ENCODE results near the gene CDC42EP3. TPM values are rescaled to one million over a fixed set of nuclear protein-coding genes. Genes with fewer than 3 reads are reported as not detected.
A peak's percentile ranks its signal among the peaks of the same experiment; 100 is the strongest.

The CDC42EP3 gene
- total RNA-seq, 5 donors from 2014 or later (not counting 1 experiment from before 2014, with no cell fraction given): 30.0 to 60.3 (median 37.6) TPM

- POLR2A ChIA-PET: interaction anchor here (0.5 to 0.6 kb wide), 3 partner anchors 136 to 877 kb away, joined by 3 to 4 read pairs (median 4); partner anchors contain the start of gene STRN (in 1 of the 2)
- Mint-ChIP-seq H3K27ac (peak overlapping the region; percentile 94), H3K4me3 (peak overlapping the region; percentile 94 to 98 (median 97)), H3K9me3 (no peaks in the 10 kb centered on the region), H3K4me1 (peaks cover 58 to 63% (median 62%) of the 10 kb centered on the region in 3 donors), H3K36me3 (peaks cover 3% of the 10 kb centered on the region), H3K27me3 (no peaks in the 10 kb centered on the region)
- Histone ChIP-seq H3K4me3 (ENCODE audit: control insufficient read depth in 1 of 2, extremely low read depth in 1 of 2, low read length in 1 of 2) (peak overlapping the region; percentile 95), H3K4me1 (ENCODE audit: control insufficient read depth in 1 of 2, extremely low read depth in 1 of 2, insufficient read depth in 2 of 2, low read length in 2 of 2) (peaks cover 12 to 36% of the 10 kb centered on the region in 2 experiments), H3K27me3 (replicated peaks in 1 of 2; ENCODE audit: control insufficient read depth in 2 of 2, extremely low read depth in 1 of 2, insufficient read depth in 2 of 2, low read length in 1 of 2) (no peaks in the 10 kb centered on the region), H3K36me3 (ENCODE audit: control insufficient read depth in 2 of 2, extremely low read depth in 1 of 2, insufficient read depth in 1 of 2, low read length in 1 of 2) (peaks cover 0 to 3% of the 10 kb centered on the region in 2 donors), H3K27ac (ENCODE audit: low read length) (peak overlapping the region; percentile 65), H3K9me3 (no peaks in the 10 kb centered on the region)
- DNase-seq: no peak
- ATAC-seq (replicated peaks in 1 of 4): no peak
- CTCF ChIA-PET: interaction anchor here in 1 of 2 donors (0.5 kb wide), 1 partner anchor 46 kb away, joined by 3 read pairs; no protein-coding TSS in a partner anchor
- 11% methylated on average over 5 of the region's 11 CpGs for WGBS (ENCODE audit: insufficient coverage)
Observed at GRCh38 chr2:37670378-37671008, 949 bp downstream of the CDC42EP3 start.

GRCh38 chr2:37669446-37669845, 2.0 kb downstream of the CDC42EP3 start:
- Histone ChIP-seq H3K9me3 (no peaks in the 10 kb centered on the region), H3K4me3 (ENCODE audit: control insufficient read depth in 1 of 2, extremely low read depth in 1 of 2, low read length in 1 of 2) (peak overlapping the region in 1 of 2 donors; percentile 95), H3K27ac (ENCODE audit: low read length) (no peak overlapping the region), H3K27me3 (replicated peaks in 1 of 2; ENCODE audit: control insufficient read depth in 2 of 2, extremely low read depth in 1 of 2, insufficient read depth in 2 of 2, low read length in 1 of 2) (no peaks in the 10 kb centered on the region), H3K4me1 (ENCODE audit: control insufficient read depth in 1 of 2, extremely low read depth in 1 of 2, insufficient read depth in 2 of 2, low read length in 2 of 2) (peaks cover 12 to 39% of the 10 kb centered on the region in 2 experiments), H3K36me3 (ENCODE audit: control insufficient read depth in 2 of 2, extremely low read depth in 1 of 2, insufficient read depth in 1 of 2, low read length in 1 of 2) (peaks cover 0 to 5% of the 10 kb centered on the region in 2 donors)
- Mint-ChIP-seq H3K4me1 (peaks cover 68 to 69% (median 69%) of the 10 kb centered on the region in 3 donors), H3K27ac (peak overlapping the region; percentile 94), H3K9me3 (no peaks in the 10 kb centered on the region), H3K27me3 (no peaks in the 10 kb centered on the region), H3K36me3 (peaks cover 5% of the 10 kb centered on the region), H3K4me3 (peak overlapping the region; percentile 94 to 98 (median 97))
- WGBS (ENCODE audit: insufficient coverage): 29% methylated on average over 1 of the region's 3 CpGs
- CTCF ChIA-PET: no interaction called here
- ATAC-seq (replicated peaks in 1 of 4): no peak
- no peak for DNase-seq
- POLR2A ChIA-PET: interaction anchor here in 1 of 2 donors (0.7 to 1.0 kb wide), 2 partner anchors 13 to 1205 kb away, joined by 3 to 5 read pairs; no protein-coding TSS in a partner anchor

DNA sequence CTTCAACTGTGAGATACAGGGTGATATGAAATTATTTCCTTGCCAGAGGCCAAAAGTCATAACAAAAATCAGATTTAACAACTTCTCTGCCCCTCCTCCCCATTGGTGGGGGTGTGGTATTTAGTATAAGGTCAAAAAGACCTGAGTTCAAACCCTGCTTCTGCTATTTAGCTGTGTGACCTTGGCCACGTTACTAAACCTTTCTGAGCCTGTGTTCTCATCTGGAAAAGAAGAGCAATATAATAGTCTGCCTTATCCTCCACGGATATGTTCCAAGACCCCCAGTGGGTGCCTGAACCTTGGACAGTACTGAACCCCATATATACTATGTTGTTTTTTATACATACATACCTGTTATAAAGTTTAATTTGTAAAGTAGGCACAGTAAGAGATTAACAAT, 3.7 kb downstream of the CDC42EP3 start:
- peaks cover 12 to 53% of the 10 kb centered on the region in 2 experiments for H3K4me1 ChIP-seq (ENCODE audit: control insufficient read depth in 1 of 2, extremely low read depth in 1 of 2, insufficient read depth in 2 of 2, low read length in 2 of 2)
- Mint-ChIP-seq H3K36me3 (peaks cover 16% of the 10 kb centered on the region), H3K4me1 (peaks cover 74 to 77% (median 75%) of the 10 kb centered on the region in 3 donors), H3K27me3 (no peaks in the 10 kb centered on the region), H3K4me3 (peak overlapping the region in 1 of 3 donors; percentile 21), H3K9me3 (no peaks in the 10 kb centered on the region), H3K27ac (peak overlapping the region; percentile 67 to 74)
- no peak for DNase-seq
- H3K4me3 ChIP-seq (ENCODE audit: control insufficient read depth in 1 of 2, extremely low read depth in 1 of 2, low read length in 1 of 2): no peak overlapping the region
- WGBS (ENCODE audit: insufficient coverage): no CpG with 5 or more reads among the region's 2 CpGs
- ChIA-PET CTCF (no interaction called here), POLR2A (no interaction called here)
- H3K9me3 ChIP-seq: no peaks in the 10 kb centered on the region
- peak overlapping the region; percentile 28 for H3K27ac ChIP-seq (ENCODE audit: low read length)
- no peak for ATAC-seq (replicated peaks in 1 of 4)
- H3K36me3 ChIP-seq (ENCODE audit: control insufficient read depth in 2 of 2, extremely low read depth in 1 of 2, insufficient read depth in 1 of 2, low read length in 1 of 2): peaks cover 0 to 11% of the 10 kb centered on the region in 2 donors
- no peaks in the 10 kb centered on the region for H3K27me3 ChIP-seq (replicated peaks in 1 of 2; ENCODE audit: control insufficient read depth in 2 of 2, extremely low read depth in 1 of 2, insufficient read depth in 2 of 2, low read length in 1 of 2)

DNA sequence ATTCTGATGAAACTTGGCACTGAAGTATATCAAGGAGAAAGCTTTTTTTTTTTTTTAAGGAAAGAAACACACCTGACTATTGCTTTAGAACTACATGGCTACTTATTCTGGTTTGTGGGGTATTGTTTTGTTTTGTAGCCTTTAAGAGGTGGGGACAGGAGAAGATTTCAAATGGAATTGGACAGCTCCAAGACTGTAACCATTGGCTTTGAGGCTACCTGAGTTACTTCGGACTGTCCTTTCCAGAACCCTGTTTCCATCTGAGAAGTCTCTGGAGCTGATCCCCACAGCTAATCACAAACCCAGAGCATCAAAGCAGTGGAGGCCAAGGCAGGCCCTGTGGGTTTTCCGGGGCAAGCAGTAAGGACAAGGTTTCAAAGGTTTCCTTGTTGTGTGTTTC, 4.7 kb downstream of the CDC42EP3 start:
- no peak overlapping the region for H3K27ac ChIP-seq (ENCODE audit: low read length)
- 75% methylated on average over 1 of the region's 2 CpGs for WGBS (ENCODE audit: insufficient coverage)
- ATAC-seq (replicated peaks in 1 of 4) (no peak), DNase-seq (no peak)
- POLR2A ChIA-PET: interaction anchor here (0.5 to 1.1 kb wide), 3 partner anchors 10 to 115 kb away, joined by 3 to 7 read pairs (median 4); no protein-coding TSS in a partner anchor
- CTCF ChIA-PET: no interaction called here
- Mint-ChIP-seq H3K36me3 (peaks cover 20% of the 10 kb centered on the region), H3K4me3 (peak overlapping the region in 1 of 3 donors; percentile 21), H3K4me1 (peaks cover 81 to 86% (median 83%) of the 10 kb centered on the region in 3 donors), H3K9me3 (no peaks in the 10 kb centered on the region), H3K27ac (peak overlapping the region; percentile 63 to 73), H3K27me3 (no peaks in the 10 kb centered on the region)
- H3K4me3 ChIP-seq (ENCODE audit: control insufficient read depth in 1 of 2, extremely low read depth in 1 of 2, low read length in 1 of 2): no peak overlapping the region
- H3K4me1 ChIP-seq (ENCODE audit: control insufficient read depth in 1 of 2, extremely low read depth in 1 of 2, insufficient read depth in 2 of 2, low read length in 2 of 2): peaks cover 12 to 56% of the 10 kb centered on the region in 2 experiments
- H3K27me3 ChIP-seq (replicated peaks in 1 of 2; ENCODE audit: control insufficient read depth in 2 of 2, extremely low read depth in 1 of 2, insufficient read depth in 2 of 2, low read length in 1 of 2): no peaks in the 10 kb centered on the region
- H3K9me3 ChIP-seq: no peaks in the 10 kb centered on the region
- H3K36me3 ChIP-seq (ENCODE audit: control insufficient read depth in 2 of 2, extremely low read depth in 1 of 2, insufficient read depth in 1 of 2, low read length in 1 of 2): peaks cover 0 to 16% of the 10 kb centered on the region in 2 donors

DNA sequence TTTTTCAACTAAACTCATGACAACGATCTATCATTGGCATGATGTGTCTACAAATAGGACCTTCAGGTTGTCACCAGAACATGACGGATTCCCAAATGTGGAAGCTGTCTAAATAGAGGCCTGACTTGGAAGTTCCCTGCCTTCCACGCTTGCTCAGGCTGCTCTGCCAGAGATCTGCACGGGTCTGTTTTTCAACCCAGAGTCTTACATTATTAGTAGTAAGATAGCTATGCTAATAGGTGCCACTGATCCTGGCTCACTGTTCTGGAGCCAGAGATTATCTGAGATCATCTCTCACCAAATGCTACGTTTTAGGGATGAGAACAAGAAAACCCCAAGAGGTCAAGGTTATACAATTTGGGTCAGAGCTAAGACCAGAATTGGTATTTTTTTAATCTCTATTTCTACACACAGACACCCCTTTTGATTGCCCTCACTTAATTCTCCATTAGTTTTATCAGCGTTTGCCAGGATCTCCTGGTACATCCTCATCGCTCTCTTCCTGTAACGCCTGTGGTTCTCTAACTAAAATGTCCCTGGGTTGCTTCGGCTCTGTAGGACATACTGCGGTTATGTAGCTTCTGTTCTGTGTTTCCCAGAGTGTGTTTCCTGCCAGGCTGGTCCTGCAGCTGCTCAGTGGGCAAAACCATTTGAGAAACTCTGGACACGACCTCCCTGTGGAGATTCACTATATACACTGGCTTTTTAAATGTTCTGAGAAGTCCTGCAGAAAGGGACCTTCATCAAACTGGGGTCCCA, 5.7 kb downstream of the CDC42EP3 start:
- Mint-ChIP-seq H3K4me1 (peaks cover 88 to 94% (median 92%) of the 10 kb centered on the region in 3 donors), H3K27ac (peak overlapping the region; percentile 38 to 71), H3K36me3 (peaks cover 27% of the 10 kb centered on the region), H3K27me3 (no peaks in the 10 kb centered on the region), H3K9me3 (no peaks in the 10 kb centered on the region), H3K4me3 (peak overlapping the region; percentile 0 to 32 (median 2))
- ChIA-PET CTCF (interaction anchor here in 1 of 2 donors (0.6 kb wide), 1 partner anchor 380 kb away, joined by 3 read pairs; no protein-coding TSS in a partner anchor), POLR2A (interaction anchor here in 1 of 2 donors (0.5 to 1.1 kb wide), 3 partner anchors 20 to 116 kb away, joined by 4 to 7 read pairs (median 7); no protein-coding TSS in a partner anchor)
- peaks cover 0 to 18% of the 10 kb centered on the region in 2 donors for H3K36me3 ChIP-seq (ENCODE audit: control insufficient read depth in 2 of 2, extremely low read depth in 1 of 2, insufficient read depth in 1 of 2, low read length in 1 of 2)
- no peaks in the 10 kb centered on the region for H3K9me3 ChIP-seq
- no peak overlapping the region for H3K27ac ChIP-seq (ENCODE audit: low read length)
- WGBS (ENCODE audit: insufficient coverage): 83% methylated on average over 5 of the region's 11 CpGs
- H3K4me3 ChIP-seq (ENCODE audit: control insufficient read depth in 1 of 2, extremely low read depth in 1 of 2, low read length in 1 of 2): no peak overlapping the region
- ATAC-seq (replicated peaks in 1 of 4): no peak
- H3K27me3 ChIP-seq (replicated peaks in 1 of 2; ENCODE audit: control insufficient read depth in 2 of 2, extremely low read depth in 1 of 2, insufficient read depth in 2 of 2, low read length in 1 of 2): no peaks in the 10 kb centered on the region
- H3K4me1 ChIP-seq (ENCODE audit: control insufficient read depth in 1 of 2, extremely low read depth in 1 of 2, insufficient read depth in 2 of 2, low read length in 2 of 2): peaks cover 12 to 61% of the 10 kb centered on the region in 2 experiments
- DNase-seq: no peak

DNA sequence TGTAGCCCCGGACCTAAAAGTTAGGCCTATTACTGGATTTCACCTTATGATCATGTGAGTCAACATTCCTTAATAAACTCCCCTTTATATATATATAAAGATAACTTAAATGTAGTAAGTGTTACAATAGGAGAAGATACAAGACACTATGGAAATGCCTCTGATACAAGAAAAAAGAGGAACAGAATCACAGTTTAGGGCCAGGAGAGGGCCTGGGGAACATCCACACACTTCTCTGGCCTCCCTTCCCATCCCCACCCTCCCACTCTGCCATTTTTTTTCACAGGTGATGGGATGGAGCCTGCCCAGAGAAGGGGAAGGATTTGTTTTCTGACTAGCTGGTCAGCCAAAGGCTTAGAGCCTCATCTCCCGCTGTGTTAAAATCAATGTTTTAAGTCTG, 6.4 kb downstream of the CDC42EP3 start:
- WGBS (ENCODE audit: insufficient coverage): no CpG with 5 or more reads among the region's 2 CpGs
- H3K36me3 ChIP-seq (ENCODE audit: control insufficient read depth in 2 of 2, extremely low read depth in 1 of 2, insufficient read depth in 1 of 2, low read length in 1 of 2): peaks cover 0 to 20% of the 10 kb centered on the region in 2 donors
- no peak for DNase-seq
- no peak overlapping the region for H3K27ac ChIP-seq (ENCODE audit: low read length)
- H3K4me1 ChIP-seq (ENCODE audit: control insufficient read depth in 1 of 2, extremely low read depth in 1 of 2, insufficient read depth in 2 of 2, low read length in 2 of 2): peaks cover 8 to 56% of the 10 kb centered on the region in 2 experiments
- Mint-ChIP-seq H3K36me3 (peaks cover 30% of the 10 kb centered on the region), H3K27ac (peak overlapping the region; percentile 38 to 71), H3K9me3 (no peaks in the 10 kb centered on the region), H3K27me3 (no peaks in the 10 kb centered on the region), H3K4me3 (peak overlapping the region in 1 of 3 donors; percentile 32), H3K4me1 (peaks cover 88 to 95% (median 94%) of the 10 kb centered on the region in 3 donors)
- POLR2A ChIA-PET: interaction anchor here in 1 of 2 donors (0.7 kb wide), 1 partner anchor 32 kb away, joined by 7 read pairs; no protein-coding TSS in a partner anchor
- CTCF ChIA-PET: interaction anchor here in 1 of 2 donors (0.6 kb wide), 1 partner anchor 134 kb away, joined by 3 read pairs; no protein-coding TSS in a partner anchor
- no peak overlapping the region for H3K4me3 ChIP-seq (ENCODE audit: control insufficient read depth in 1 of 2, extremely low read depth in 1 of 2, low read length in 1 of 2)
- H3K27me3 ChIP-seq (replicated peaks in 1 of 2; ENCODE audit: control insufficient read depth in 2 of 2, extremely low read depth in 1 of 2, insufficient read depth in 2 of 2, low read length in 1 of 2): no peaks in the 10 kb centered on the region
- no peaks in the 10 kb centered on the region for H3K9me3 ChIP-seq
- ATAC-seq (replicated peaks in 1 of 4): no peak

All from T-cell (primary cell).